HG03159 (cell line): Measurements from ENCODE around the gene TTC24.
"Not testable (repeated sequence)": the region's sequence is repeated elsewhere in the genome, so short reads cannot be mapped to it uniquely, and the experiment has no call there.

ENCODE experiments used
- ATAC-seq: cut with Tn5 transposase; IDR thresholded peaks from one replicate; pipeline ENCODE4 v1.9.1; 2021; ENCODE audit warnings: mild to moderate bottlenecking, moderate library complexity; ENCODE audit not compliant: unreplicated experiment

TTC24 gene

DNA sequence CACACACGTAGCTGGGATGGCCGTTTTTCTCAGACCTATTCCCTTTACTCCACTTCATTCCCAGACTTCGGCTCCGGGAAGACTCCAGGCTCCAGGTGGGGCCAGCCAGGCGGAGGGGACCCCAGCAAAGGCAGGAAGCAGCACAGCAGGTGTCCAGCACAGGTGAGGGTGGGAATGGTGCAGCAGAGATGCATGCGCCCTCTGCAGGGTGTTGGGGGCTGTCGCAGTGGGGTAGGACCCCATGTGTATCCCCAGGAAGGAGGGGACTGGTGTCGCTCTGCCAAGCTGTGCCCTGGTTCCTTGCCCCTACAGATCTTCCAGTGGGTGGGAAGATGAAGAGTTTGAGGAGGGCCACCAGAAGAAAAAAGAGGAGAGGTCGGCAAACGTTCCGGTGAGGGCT lies 5.3 kb downstream of the TTC24 start:
- no peak for ATAC-seq

DNA sequence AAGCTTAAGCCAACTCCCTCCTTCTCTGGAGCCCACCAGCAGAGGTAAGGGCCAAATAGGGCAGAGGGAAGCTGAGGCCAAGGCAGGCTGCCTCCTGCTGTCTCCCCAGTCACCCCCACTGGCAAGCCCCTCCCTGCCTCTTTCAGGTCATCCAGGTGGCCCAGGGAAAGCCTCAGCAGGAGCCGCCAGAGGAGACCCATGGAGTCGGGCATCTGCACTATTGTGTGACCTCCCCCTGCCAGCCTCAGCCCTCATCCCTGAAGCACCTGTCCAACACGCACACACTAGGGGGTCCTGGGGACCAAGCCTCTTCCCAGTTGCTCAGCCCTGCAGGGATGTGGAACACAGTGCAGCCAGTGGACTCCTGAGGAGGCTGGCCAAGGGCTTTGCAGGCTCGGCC lies 6.8 kb downstream of the TTC24 start:
- ATAC-seq = no peak

DNA sequence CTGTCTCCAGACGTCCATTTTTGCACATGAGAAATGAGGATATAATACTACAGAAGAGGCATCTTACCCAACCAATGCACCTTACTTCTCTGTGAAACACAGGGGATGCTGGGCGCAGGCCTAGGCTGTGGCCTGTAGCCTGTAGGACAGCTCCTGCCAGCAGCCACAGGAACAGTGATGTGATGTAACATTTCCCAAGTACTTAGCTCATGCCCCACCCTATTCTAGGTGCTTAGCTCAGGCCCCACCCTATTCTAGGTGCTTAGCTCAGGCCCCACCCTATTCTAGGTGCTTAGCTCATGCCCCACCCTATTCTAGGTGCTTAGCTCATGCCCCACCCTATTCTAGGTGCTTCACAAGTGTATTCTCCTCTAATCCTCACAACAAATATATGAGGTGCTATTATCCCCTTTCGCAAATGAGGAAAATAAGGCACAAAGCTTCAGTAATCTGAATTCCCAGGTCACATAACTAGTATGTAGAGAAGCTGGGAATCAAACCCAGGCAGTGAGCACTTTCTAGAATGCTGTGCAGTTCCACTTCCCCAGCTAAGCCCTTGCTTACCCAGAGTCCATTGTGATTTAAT lies 7.5 kb downstream of the TTC24 start:
- ATAC-seq = no peak

DNA sequence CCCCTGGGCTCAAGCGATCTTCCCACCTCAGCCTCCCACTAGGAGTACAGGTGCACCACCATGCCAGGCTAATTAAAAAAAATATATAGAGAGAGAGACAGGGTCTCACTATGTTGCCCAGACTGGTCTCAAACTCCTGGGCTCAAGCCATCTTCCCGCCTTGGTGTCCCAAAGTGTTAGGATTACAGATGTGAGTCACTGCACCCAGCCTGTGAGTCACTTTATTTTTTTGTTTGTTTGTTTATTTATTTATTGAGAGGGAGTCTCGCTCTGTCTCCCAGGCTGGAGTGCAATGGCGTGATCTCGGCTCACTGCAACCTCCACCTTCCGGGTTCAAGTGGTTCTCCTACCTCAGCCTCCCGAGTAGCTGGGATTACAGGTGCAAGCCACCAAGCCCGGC lies 8.4 kb downstream of the TTC24 start:
- ATAC-seq = not testable (repeated sequence)

DNA sequence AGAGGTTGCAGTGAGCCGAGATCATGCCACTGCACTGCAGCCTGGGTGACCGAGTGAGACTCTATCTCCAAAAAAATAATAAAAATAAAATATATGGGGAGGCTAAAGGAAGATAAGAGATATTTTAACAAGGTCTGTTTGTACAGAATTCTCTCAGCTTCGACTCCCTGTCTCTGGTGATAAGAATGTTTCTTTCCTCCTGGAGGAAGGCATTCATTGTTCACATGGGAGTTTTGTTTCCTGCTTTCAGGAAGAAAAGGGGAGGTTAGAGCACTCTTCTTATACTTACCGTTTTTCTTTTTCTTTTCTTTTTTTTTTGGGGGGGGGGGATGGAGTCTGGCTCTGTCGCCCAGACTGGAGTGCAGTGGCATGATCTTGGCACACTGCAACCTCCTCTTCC lies 10.0 kb downstream of the TTC24 start:
- no peak for ATAC-seq

DNA sequence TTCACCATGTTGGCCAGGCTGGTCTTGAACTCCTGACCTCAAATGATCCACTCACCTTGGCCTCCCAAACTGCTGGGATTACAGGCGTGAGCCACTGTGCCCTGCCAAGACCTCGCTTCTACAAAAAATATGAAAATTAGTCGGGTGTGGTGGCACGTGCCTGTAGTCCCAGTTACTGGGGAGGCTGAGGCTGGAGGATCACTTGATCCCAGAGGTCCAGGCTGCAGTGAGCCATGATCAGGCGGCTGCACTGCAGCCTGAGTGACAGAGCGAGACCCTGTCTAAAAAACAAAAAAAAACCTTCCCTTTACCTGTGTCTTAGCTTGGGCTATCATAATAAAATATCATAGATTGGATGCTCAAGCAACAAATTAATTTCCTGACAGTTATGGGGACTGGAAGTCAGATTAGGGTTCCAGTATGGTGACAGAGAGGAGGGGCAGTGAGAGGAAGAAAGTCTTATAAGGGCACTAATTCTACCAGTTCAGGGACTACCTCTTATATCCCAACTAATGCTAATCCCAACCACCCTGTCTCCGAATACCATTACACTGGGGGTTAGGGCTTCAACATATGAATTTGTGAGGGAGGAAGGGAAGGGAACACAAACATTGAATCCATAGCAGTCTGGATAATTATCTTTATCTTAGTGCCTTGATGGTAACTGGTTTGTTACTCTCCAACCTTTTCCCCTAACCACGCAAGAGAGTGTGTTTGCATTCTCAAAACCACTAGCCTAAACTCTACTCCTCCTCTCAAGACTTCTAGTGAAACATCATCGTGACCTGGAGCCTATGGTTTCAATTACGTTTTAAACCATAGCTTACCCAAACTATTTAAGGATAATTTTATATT lies 11.0 kb downstream of the TTC24 start:
- ATAC-seq = no peak

DNA sequence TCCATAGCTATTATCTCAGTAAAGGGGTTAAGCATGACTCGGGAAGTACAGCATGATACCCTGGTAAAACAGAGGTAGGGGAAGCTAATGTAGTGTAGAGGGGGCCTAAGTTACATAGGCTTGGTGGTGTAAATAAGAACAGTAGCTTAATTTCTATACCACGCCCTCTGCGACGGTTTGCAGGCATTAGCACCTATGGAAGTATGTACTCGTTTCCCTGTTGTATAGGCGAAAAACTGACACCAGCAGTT lies 11.6 kb downstream of the TTC24 start:
- peak; percentile 12 for ATAC-seq

DNA sequence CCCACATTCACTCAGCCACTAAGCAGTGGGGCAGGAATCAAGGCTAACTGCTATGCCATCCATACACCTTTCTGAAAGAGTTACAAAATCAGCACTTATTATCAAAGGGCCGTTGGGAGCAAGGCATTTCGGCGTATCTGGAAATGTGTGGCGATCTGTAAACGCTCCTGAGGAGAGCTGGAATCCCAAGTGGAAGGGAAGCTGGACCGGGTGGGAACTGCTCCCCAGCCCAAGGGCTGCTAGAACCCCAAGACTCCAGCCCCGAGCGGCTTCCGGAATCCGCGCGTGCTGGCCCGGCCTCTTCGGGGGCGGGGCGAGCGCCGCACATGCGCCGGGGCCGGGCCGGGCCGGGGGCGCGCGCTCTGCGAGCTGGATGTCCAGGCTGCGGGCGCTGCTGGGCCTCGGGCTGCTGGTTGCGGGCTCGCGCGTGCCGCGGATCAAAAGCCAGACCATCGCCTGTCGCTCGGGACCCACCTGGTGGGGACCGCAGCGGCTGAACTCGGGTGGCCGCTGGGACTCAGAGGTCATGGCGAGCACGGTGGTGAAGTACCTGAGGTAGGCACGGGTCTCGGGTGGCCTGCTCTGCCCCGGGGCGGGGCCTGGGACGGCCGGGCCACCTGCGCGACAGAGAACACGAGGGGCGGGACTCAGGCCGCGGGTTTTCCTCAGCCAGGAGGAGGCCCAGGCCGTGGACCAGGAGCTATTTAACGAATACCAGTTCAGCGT lies 12.1 kb downstream of the TTC24 start, which contains the start of gene NAXE:
Gene NAXE (plus strand): TSS at position 345 of the 726 bp plus-strand sequence. CDS start 29 bp downstream, at position 374.
- peak; percentile 84 for ATAC-seq

DNA sequence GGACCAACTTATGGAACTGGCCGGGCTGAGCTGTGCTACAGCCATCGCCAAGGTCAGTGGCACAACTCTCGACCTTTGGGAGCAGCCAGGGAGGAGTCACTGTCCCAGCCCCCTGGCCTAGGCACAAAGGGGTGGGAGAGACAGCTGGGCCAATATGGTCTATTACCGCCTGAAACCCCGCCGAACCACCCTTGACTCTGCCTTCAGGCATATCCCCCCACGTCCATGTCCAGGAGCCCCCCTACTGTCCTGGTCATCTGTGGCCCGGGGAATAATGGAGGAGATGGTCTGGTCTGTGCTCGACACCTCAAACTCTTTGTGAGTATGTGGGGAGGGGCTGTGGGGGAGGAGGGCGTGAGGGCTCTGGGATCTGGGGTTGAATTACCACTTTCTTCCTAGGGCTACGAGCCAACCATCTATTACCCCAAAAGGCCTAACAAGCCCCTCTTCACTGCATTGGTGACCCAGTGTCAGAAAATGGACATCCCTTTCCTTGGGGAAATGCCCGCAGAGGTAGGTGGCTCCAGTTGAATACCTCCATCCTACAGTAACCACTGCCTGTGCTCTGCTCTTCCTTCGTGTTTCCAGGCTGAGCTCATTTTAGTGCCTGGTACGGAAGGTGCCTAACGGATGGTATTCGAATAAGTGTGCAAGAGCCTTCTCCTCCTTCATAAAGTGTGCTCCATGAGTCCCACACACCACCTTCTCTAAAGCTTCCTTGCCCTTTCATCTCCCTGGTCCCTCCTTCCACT lies 12.8 kb downstream of the TTC24 start:
- ATAC-seq = peak; percentile 7

DNA sequence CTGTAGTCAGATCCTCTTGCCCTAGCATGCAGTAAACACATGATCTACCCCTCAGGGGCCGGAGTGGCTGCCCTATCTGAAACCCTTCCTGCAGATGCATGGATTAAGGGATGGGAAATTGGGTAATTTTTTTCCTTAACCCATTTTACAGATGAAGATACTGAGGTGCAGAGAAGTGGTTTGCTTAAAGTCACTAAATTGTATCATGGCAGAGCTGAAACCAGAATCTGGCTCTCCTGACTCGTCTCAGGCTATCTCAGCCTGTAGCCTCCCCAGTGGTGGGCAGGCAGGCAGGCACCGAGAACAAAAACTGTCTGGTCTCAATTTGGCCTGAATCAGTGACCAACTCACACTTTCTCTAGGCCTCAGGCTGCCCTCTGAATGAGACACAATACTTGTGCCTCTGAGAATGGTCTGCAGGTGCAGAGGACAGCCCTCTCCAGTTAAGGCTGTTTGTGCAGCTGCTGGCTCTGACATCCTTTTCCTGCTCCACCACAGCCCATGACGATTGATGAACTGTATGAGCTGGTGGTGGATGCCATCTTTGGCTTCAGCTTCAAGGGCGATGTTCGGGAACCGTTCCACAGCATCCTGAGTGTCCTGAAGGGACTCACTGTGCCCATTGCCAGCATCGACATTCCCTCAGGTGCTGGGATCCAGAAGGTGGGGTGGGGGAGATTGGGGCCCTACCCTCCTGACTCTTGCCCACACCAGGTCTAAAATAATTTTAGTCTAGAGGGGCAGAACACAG lies 13.6 kb downstream of the TTC24 start:
- ATAC-seq = no peak

DNA sequence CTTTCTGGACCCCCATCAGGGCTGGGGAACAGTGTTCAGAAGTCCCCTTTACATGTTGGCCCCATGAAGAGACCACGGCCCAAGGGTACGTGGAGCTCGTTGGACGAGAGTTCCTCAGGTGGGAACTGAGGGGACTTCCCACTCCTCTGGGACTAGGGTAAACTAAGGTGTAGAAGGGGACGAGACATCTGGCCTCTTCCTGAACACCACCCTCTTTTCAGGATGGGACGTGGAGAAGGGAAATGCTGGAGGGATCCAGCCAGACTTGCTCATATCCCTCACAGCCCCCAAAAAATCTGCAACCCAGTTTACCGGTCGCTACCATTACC lies 14.1 kb downstream of the TTC24 start:
- ATAC-seq = no peak

DNA sequence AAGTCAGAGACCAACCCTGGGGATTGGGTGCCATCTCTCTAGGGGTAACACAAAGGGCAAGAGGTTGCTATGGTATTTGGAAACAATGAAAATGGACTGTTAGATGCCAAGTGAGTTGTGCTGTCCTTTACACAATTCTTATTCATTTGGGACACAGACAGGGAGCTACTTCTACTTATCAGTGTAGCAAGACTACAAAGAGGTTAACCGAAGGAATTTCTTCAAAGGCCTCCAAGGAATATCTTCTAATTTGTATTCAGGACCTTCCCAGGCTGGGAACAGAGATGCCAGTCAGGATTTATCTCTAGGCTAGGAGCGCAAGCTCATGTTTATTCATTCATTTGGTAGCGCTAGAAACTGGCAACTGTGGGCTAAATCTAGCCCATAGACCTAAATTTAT lies 14.7 kb downstream of the TTC24 start:
- no peak for ATAC-seq

DNA sequence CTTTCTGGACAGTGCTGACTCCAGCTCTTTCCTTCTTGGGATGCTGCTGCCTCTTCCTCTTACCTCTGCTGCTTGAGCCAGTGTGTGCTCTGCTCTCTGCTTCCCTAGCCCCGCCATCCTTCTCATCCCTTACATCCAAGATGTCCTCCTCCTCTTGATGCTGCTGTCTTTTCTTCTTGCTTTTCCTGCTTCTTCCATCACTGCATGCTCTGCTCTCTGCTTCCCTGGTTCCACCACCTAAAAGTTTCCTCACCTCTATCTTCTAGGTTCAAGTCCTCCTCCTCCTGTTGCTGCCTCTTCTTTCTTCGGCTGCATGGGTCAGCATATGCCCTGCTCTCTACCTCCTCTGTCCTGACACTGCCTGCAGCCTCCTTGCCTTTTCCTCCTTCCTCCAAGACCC lies 15.5 kb downstream of the TTC24 start:
- no peak for ATAC-seq

DNA sequence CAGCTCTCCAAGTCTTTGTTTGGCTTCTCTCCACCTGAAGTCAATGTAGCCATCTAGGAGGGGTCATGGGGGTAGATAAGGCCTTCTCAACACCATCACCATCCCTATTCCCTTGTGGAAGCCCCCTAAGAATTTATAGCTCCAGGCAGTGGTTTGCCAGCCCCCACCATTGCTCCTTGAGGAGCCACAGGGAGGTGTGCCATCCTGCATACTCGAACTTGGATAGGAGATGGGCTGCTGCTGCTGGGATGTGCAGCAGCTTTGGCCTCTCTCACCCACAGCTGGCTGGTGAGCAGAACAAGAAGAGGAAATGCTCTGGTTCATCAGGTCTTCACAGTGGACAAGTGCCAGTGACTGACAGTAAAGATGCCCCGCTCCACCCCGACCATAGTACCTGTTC lies 16.9 kb downstream of the TTC24 start:
- ATAC-seq = no peak

DNA sequence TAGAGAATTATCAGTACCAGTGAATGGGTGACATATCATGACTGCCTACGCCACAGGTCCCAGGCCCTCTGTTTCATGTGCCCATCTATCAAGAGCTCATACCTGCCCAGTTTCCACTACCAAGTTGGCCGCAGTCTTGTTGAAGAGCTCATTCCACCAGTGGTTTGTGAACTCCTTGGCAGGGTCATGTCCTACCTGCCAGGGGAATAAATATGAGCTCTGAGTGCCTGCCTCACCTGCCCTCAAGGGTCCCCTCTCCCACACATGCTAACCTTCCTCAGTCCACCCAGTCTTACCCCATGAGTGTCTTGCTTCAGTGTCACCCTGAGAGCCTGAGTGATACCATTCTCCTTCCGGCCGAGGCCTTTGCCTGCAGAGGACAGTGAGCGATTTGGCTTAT lies 18.6 kb downstream of the TTC24 start:
- ATAC-seq = no peak

DNA sequence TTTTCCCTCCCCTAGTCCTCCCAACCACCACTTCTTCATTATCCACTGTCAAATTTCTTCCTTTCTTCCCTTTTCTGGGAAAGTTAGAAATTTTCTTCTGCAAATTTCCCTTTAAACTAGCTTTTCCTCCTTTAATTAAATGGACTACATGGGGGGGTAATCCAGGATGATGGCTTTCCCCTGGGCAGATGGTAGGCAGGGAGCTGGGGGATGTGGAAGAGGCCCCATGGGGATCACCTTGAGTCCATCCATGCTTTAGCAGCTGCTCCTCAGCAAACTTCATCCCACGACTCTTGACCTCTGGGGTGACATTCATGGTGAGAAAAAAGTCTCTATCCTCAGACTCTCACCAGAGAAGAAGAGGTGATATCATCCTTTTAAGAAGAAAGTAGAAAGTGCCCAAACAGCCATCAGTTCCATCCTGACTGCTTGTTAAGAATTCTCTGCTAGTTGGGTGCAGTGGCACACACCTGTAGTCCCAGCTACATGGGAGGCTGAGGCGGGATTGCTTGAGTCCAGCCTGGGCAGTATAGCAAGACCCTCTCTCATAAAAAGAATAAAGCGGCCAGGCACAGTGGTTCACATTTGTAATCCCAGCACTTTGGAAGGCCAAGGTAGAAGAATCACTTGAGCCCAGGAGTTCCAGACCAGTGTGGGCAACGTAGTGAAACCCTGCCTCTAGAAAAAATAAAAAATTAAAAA lies 19.4 kb downstream of the TTC24 start:
- no peak for ATAC-seq

DNA sequence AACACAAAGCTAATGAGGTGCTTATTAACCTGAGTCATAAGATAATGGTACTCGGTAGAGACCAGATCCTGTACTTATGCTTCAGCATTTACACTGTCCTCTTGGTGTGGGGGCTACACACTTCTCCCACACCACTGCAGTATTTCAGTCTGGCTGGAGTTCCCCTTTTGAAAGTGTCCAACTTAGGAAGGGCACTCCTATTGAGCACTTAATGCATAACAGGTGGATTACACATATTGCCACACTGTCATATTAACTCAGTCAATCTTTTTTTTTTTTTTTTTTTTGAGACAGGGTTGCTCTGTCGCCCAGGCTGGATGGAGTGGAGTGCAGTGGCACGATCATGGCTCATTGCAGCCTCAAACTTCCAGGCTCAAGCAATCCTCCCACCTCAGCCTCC lies 20.3 kb downstream of the TTC24 start:
- no peak for ATAC-seq

DNA sequence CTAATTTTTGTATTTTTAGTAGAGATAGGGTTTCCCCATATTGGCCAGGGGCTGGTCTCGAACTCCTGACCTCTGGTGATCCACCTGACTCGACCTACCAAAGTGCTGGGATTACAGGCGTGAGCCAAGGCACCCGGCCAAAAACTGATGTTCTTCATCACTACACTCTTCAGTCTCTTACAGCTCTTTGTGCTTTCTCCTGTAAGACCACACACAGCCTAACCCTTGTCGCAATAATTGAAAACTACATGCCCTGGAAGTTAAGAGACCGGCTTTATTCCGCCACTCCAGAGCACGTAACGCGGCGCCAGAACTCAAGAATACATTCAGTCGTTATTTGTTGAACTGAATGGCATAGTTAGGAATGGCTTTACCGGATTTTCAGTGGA lies 21.2 kb downstream of the TTC24 start:
- ATAC-seq = no peak

DNA sequence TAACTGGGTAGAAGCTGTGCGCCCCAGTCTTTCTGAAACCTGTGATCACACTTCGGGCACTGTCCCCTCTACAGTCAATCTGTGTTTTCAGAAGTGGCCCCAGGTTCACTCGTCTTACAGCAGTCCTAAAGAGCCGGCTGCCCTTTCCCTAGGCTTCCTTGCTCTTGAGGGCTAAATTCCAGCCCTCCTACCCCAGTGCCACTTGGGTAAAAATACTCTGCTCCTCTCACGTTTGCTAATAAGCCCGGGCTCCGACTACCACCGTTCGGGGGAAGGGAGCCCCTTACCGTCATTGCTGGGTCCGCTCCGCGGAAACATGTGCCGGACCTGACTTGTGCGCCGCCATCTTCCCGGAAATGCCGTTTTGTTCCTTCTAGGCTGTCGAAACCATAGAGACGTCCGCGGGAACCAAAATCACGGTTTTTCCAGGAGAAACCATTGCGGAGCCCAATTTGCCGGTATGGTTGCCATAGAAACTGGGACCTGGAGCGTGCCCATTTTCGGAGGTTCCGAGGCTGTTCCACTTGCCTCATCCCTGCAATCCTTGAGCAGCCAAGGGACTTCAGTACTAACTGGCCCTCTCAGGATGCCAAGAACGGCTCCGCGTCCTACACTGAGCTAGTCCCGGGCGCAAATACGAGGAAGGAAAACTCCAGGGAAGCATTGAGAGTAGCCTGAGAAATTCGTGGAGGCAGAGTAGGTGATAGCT lies 21.8 kb downstream of the TTC24 start, which contains the start of gene GPATCH4:
Gene GPATCH4 (minus strand): TSS at position 358 of the 709 bp plus-strand sequence.
- ATAC-seq = peak; percentile 69

DNA sequence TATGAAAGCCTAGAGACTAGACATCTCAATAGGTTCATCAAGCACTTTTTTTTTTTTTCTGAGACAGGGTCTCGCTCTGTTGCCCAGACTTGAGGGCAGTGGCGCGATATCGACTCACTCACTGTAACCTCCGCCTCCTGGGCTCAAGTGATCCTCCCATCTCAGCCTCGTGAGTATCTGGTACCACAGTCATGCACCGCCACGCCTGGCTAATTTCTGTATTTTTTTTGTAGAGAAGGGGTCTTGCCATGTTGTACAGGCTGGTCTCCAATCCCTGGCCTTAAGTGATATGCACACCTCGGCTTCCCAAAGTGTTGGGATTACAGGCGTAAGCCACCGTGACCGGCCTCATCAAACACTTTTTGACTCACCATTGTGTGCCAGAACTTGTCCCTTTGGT lies 22.4 kb downstream of the TTC24 start:
- no peak for ATAC-seq
